ENCODE results near the gene METTL24. TPM values are rescaled to one million over a fixed set of nuclear protein-coding genes. Genes with fewer than 3 reads are reported as not detected.
A peak's percentile ranks its signal among the peaks of the same experiment; 100 is the strongest.

METTL24 gene
- total RNA-seq, 1 donor: 0.09 TPM

GRCh38 chr6:110395221-110395620 lies 37.1 kb upstream of the METTL24 start:
- TF ChIP-seq, protein P1, sequence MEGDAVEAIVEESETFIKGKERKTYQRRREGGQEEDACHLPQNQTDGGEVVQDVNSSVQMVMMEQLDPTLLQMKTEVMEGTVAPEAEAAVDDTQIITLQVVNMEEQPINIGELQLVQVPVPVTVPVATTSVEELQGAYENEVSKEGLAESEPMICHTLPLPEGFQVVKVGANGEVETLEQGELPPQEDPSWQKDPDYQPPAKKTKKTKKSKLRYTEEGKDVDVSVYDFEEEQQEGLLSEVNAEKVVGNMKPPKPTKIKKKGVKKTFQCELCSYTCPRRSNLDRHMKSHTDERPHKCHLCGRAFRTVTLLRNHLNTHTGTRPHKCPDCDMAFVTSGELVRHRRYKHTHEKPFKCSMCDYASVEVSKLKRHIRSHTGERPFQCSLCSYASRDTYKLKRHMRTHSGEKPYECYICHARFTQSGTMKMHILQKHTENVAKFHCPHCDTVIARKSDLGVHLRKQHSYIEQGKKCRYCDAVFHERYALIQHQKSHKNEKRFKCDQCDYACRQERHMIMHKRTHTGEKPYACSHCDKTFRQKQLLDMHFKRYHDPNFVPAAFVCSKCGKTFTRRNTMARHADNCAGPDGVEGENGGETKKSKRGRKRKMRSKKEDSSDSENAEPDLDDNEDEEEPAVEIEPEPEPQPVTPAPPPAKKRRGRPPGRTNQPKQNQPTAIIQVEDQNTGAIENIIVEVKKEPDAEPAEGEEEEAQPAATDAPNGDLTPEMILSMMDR (IDR thresholded peaks at IDR 0.05; ENCODE audit: insufficient read depth, low read length): no peak
- no peak overlapping the region for H3K4me3 ChIP-seq (ENCODE audit: low read depth, low read length)
- DNase-seq (ENCODE audit: low read depth): peak; percentile 62

- no peak overlapping the region for H3K4me3 ChIP-seq (ENCODE audit: low read depth, low read length)
- DNase-seq (ENCODE audit: low read depth): no peak
Measured at GRCh38 chr6:110394409-110394808, 36.3 kb upstream of the METTL24 start.

DNA sequence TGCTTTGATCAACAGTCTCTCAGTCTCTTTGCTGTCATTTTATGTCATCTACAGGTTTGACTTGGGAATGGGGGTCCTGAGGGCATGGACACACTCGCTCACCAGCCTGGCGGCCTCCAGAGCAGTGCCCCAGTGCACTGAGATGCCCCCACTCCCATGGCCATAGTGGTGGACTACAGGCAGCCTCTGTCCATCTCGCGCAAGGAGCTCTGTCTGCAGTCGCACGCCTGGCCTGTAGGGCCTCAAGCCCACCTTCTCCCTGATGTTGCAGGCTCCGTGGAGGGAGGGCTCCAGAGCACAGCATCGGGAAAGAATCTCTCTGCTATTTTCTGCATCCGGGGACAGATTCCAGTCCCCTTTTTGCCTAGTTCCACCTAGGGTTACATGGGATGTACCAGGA lies 34.6 kb upstream of the METTL24 start:
- TF ChIP-seq, protein P1 (IDR thresholded peaks at IDR 0.05; ENCODE audit: insufficient read depth, low read length): no peak
- no peak overlapping the region for H3K4me3 ChIP-seq (ENCODE audit: low read depth, low read length)
- DNase-seq (ENCODE audit: low read depth): no peak

More at GRCh38 chr6:110394409-110394808, 36.3 kb upstream of the METTL24 start:
- TF ChIP-seq, protein P1 (IDR thresholded peaks at IDR 0.05; ENCODE audit: insufficient read depth, low read length): no peak

- DNase-seq (ENCODE audit: low read depth): no peak
- TF ChIP-seq, protein P1 (IDR thresholded peaks at IDR 0.05; ENCODE audit: insufficient read depth, low read length): no peak
- H3K4me3 ChIP-seq (ENCODE audit: low read depth, low read length): no peak overlapping the region
Measured at GRCh38 chr6:110390404-110390803, 32.3 kb upstream of the METTL24 start.

- TF ChIP-seq, protein P1 (IDR thresholded peaks at IDR 0.05; ENCODE audit: insufficient read depth, low read length): no peak
- no peak overlapping the region for H3K4me3 ChIP-seq (ENCODE audit: low read depth, low read length)
- DNase-seq (ENCODE audit: low read depth): no peak
Measured at GRCh38 chr6:110389689-110390382, 31.7 kb upstream of the METTL24 start.

- DNase-seq (ENCODE audit: low read depth): no peak
- TF ChIP-seq, protein P1 (IDR thresholded peaks at IDR 0.05; ENCODE audit: insufficient read depth, low read length): no peak
- H3K4me3 ChIP-seq (ENCODE audit: low read depth, low read length): no peak overlapping the region
Measured at GRCh38 chr6:110387986-110388385, 29.8 kb upstream of the METTL24 start.

- H3K4me3 ChIP-seq (ENCODE audit: low read depth, low read length): no peak overlapping the region
- no peak for DNase-seq (ENCODE audit: low read depth)
- TF ChIP-seq, protein P1 (IDR thresholded peaks at IDR 0.05; ENCODE audit: insufficient read depth, low read length): no peak
Measured at GRCh38 chr6:110385458-110385863, 27.3 kb upstream of the METTL24 start.

Data from fibroblast of the aortic adventitia (primary cell).